Suppressor macrophage treated with lipopolysaccharide for 4 hours (primary cell): ENCODE results near the gene IL11.
"Not testable (repeated sequence)": the region's sequence is repeated elsewhere in the genome, so short reads cannot be mapped to it uniquely, and the experiment has no call there.

Experiments
- DNase-seq: peaks from one replicate; pipeline ENCODE4 v3.0.0-alpha.2; 2020

Gene IL11

DNA sequence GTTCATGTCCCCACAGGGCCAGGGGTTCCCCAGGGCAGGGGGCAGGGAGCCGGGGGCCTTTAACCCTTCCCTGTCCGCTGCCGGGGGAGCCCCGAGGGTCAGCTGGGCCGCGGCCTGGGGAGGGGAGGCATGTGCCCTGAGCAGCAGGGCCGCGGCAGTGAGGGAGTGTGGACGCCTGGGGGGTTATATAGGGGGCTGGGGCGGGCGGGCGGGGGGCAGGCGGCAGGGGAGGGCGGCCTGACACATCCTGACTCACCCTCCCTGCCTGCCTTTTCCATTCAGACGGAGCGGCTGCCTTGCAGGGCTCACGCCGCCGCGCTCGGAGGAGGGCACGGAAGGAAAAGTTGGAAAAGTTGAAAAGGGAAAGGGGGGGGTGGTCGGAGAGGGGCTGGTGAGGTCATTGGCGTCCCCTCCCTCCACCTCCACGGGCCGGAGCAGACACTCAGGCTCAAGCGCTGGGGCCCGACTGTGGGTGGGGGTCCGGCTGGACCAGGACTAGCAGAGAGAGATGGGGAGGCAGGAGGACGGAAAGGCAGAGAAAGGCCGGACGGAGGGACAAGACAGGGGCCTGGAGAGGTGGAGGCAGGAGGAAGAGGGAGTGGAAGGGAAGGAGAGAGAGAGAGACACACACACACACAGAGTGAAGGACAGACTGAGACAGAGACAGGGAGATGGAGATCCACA, at the start of gene IL11:
Gene IL11, minus strand, starts transcription at position 159 of the 684 bp plus-strand sequence. Its CDS starts 153 bp downstream, at position 6.
- no peak for DNase-seq

DNA sequence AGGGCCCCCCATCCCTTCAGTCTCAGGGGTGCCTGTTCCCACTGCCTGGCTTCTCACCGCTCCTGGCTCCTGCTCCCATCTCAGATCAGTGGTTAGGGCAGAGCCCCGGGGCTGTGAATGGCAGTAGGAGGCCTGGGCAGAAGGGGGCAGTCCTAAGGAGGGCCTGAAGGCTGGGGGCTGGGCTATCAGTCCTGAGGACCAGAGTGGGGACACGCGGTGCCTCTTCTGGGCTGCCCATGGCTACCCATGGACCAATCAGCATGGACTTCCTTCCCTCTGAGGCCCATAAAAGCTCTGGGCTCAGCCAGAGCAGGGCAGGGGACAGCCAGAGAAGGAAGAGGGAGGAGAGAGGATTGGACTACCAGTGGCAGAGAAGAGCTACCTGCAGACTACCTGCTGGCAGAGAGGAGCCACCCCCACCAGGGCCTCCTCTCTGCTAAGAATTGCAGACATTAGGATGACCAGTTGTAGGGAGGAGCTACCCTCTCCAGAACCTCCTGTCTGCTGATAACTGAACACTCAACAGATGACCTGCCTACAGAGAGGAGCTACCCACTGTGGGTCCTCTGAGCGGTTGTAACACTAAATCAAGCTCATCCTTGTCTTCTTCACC, 49.5 kb upstream of the IL11 start:
- DNase-seq = no peak

DNA sequence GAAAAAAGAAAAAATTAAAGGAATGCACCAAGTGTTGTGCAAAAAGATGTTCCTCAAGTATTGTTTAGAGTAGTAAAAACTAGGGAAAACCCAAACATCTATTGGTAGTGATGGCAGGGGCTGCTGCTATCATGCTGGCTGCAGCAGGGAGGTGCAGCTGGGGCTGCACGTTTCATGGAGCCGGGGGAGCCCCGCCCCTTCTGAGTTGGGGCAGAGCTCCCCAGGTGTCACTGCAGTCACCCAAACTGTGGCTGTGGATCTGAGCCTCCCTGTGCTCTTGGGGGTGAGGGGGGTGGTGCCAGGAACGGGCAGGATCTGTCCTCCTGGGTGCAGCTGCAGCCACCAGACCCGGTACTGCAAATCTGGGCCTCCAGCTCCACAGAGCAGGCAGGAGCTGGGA, 48.8 kb upstream of the IL11 start:
- no peak for DNase-seq

DNA sequence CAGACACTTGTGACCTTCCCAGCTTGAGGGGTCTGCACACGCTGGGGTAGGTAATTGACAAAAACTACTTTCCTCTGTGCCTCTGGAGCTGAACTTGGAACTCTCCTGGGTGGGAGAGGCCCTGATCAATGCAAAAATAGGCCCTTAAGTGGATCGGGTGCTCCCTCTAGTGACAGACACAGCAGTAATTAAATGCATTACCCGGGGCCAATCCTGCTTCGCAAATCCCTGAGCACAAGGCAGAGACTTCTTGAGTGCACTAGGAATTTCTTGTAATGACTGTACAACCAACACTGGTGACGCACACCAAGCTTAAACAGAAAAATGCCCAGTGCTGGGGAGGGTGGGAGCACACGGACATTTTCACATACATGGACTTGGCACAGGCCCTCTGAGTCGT, 47.9 kb upstream of the IL11 start:
- DNase-seq = peak; percentile 78

DNA sequence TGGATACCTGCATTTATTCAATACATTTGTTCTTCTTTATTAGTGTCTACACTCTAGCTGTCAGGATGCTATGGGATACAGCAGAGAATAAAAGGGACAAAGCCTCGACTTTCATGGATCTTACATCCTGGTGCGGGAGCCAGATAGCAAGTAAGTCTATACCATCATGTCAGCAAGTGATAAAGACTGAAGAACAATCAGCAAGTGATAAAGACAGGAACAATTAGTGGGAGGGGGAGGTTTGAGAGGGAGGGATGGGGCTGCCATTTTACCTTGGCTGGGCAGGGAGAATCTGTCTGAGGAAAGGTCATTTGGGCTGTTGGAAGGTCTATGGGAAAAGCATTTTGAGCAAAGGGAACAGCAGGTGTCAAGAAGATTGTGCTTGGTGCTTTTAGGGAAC, 39.9 kb upstream of the IL11 start:
- no peak for DNase-seq

DNA sequence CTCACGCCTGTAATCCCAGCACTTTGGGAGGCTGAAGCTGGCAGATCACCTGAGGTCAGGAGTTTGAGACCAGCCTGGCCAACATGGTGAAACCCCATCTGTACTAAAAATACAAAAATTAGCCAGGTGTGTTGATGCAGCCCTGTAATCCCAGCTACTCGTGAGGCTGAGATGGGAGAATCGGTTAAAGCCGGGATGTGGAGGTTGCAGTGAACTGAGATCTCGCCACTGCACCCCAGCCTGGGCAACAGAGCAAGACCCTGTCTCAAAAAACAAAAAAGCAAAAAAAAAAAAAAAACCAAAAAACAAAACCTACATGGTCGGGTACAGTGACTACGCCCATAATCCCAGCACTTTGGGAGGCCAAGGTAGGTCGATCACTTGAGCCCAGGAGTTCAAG, 38.9 kb upstream of the IL11 start:
- DNase-seq = not testable (repeated sequence)

DNA sequence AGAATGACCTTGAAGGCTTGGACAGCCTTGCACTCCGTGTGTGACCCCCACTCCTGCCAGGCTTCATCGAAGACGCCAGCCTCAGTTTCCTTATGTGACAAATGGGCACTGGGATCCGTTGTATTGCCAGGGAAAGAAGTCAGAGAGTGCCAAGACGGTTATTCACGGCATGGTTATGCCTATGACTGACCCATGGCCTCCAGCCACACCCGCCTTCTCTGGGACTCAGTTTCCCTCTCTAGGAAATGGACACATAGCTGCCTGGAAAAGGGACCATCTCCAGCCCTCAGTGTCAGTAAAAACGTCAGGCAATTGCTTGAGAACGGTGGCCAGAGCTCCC, 38.2 kb upstream of the IL11 start:
- DNase-seq = no peak

DNA sequence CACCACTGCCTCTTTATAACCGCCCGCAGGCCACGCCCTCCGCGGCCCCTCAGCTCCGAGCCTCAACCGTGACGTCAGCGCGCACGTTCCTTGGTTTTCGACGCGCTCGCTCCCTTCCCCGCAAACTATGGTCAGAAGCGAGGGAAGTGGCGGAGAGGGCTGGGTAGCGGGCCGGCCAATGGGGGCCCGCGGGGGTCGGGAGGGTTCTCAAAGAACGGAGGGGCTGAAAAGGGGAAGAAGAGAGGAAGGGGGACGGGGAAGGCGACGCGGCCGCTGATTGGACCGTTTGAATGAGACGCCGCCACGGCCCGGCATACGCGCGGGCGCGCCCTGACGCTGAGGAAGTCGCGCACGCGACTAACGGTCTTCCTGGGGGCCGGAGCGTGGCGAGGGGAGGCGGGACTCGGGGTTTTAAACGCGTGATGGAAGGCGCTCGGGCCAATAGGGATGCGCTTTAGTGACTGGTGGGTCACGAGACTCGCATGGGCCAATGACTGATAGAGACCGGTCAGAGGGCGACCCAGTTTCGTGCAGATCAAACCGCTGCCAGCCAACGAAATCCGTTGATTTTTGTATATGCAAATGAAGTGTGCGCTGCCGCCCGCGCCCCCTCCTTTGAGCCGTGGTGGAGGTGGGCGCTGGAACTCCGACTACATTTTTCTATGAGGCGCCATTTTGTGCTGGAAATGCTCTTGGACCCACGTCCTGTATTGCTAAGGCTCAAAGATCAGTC, 37.7 kb upstream of the IL11 start:
- peak; percentile 99 for DNase-seq

DNA sequence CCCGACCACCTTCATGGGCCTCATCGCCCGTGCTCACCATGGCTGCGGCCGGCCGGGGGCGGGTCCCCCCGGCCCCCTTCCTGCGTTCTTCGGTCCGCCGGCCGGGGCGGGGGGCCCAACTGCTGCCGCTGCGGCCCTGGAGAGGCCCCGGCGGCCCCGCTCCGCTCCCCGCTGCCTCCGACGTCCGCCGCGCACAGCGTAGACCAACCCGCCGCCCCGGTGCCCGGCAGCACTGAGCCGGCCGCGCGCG, 37.2 kb upstream of the IL11 start, which contains the start of gene UBE2S:
Gene UBE2S, minus strand, starts transcription at position 239 of the 250 bp plus-strand sequence. Its CDS starts 199 bp downstream, at position 40.
- not testable (repeated sequence) for DNase-seq

DNA sequence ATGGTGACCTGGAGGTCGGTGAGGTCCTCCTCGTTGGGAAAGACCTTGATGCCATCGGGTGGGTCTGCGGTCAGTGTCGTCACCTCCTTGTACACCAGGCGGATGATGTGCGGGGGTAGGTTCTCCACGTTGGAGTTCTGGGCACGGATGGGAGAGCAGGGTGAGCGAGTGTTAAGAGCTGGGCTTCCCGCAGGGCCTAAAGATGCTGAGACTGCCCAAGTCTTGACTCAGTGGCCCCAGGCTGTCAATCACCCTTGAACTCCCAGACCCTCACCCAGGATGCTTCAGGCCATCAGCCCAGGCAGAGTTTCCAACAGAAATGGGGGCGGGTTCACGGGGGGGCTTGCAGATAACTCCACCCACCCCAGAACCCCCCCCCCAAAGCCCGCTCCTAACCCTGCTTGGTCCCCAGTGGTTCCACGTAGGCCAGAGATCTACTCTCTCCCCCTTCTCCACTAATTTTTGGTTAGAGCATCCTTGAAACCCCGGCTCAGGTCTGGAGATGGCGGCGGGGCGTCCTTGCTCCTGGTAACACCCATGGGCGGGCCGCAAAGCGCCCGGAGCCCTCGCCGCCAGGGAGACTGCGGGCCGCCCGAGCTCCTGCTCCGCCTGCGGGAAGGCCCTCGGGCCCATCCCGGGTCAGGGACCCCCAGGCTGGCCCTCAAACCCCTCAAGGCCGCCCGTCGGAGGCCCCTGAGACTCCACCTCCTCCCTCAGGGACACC, 36.7 kb upstream of the IL11 start:
- DNase-seq = peak; percentile 50

DNA sequence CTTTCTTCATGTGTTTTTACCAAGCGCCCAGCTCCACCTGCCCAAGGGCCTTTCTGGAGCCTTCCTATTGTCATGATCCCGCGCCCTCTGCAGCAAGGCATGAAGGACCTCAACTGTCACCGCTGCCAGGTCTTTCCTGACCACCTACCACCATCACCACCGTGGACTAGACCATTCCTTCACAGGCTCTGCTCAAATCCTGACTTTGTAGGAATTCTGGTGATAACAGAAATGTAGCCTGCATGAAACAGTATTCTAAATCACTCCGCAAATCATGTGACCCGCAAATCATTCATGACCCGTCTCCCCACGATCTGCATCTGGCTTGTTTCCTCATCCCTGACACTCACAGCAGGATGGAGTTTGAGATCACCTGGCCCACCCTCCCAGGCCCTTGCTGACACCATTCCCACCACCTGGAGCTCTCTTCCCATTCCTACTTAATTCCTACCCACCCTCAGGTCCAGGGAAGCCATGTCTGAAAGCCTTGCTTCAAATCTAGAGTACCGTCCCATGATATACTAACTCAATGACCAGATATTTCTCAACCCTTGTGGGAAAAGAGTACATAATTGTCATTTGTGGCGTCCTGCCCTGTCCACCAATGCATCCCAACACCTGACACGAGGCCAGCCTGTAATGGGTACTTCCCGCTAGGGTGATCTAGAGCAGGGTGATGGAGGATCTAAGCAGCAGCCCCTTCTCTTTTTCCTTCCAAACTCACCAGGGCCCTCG, 36.0 kb upstream of the IL11 start:
- DNase-seq = no peak

DNA sequence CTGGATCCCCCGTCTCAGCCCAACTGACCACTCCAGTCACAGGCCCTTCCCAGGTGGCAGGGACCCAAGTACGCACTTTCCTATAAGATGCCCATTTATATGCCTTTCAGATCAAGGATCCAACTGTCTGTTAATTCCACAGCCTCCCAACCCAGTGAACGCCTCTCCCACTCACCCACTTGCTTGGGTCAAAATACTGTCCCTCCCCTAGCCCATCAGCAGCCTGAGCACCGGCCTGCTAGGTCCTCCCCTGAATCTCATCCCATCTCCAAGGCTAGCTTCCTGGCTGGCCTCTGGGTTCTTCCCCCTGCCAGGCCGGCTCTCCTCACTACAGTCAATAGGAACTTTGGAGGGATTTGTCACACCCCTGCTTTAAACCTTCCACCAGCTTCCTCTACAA, 35.4 kb upstream of the IL11 start:
- DNase-seq = no peak

DNA sequence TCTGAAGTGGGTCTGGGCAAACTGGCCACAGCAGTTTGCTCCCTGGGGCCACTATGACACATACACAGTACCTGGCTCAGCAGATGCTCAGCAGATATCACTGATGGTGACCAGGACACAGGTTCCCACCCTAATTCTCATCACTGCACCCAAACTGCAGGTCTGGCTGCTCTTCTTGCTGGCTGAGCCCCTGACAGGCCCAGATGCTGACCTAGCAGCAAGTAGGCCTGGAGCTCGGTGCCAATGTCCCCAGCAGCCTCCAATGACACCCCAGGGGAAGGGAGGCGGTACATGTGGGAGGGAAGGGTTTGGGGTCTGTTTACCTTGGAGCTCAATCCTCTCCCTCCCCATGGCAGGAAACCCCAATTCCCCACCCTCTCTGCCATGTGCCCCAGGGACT, 32.2 kb upstream of the IL11 start:
- no peak for DNase-seq

DNA sequence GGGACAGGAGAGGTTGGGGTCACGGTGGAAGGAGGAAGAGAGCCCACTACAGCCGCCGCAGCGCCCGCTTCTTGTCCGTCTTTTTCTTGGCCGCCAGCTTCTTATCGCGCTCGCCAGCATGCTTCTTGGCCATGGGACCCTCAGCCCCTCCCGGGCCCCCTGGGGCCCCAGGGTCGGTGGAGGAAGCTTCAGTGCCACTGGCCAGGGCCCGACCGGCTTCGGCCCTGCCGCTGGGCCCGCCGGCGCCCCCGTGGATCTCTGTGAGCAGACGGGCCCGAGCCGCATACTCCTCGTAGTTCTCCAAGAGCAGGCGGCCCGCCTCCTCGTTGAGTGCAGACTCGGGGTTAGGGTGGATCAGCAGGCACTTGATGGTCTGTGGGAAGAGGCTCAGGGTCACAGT, 31.1 kb upstream of the IL11 start:
- DNase-seq = not testable (repeated sequence)

DNA sequence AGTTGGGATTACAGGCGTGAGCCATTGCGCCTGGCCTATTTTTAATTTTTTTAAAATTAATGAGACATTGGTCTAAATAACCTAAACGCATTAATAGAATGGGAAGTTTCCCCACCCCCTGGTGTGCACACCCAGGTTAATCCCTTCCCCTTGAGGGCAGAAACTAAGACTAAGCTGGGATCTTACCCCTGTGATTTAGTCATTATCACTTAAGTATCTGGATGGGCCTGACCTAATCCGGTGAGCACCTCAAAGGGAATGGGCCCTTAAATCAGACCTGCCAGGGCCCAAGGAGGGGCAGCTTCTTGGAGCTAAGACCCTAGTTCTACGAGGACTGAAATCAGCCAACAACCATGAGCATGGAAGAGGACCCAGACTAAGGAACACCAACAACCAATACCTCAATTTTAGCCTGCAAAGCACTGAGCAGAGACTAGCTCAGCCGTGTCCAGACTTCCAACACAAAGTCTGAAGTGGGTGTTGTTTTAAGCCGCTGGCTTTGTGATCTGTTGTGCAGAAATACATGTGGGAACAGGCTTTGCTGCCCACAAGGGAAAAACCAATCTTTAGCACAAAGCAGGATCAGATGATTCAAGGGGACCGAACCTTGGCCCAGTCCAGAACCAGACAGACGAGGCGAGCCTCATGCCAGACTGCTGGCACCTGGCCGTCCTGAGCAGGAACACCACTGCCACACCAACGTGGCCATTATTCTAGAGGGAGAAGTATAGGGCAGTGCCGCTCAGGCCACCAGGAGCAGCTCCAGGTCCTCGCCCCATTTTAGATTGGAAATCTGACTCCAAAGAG, 30.2 kb upstream of the IL11 start:
- DNase-seq = no peak

DNA sequence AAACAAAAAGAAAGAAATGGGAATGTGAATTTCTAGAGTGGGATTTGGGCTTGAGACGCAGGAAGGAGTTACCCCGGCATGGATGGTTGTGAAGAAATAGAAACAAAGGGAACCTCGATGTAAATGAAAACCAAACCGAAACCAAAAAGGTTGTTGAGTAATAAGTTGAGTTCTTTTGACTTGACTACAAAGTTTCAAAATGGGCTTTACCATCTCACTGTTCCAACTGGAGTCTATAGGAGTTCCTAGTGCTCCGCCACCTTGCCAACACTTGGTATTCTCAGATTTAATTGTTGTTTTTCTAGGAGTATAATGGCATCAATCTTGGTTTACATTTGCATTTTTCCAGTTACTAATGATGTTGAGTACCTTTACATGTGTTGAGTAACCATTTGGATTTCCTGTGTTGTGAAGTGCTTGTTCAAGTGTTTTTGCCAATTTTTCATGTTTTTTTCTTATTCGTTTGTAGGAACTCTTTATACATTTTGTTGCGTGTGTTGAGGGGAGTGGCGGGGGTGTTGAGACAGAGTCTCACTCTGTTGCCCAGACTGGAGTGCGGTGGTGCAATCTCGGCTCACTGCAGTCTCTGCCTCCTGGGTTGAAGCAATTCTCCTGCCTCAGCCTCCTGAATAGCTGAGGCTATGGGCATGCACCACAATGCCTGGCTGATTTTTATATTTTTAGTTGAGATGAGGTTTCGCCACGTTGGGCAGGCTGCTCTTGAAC, 28.1 kb upstream of the IL11 start:
- DNase-seq = peak; percentile 93

DNA sequence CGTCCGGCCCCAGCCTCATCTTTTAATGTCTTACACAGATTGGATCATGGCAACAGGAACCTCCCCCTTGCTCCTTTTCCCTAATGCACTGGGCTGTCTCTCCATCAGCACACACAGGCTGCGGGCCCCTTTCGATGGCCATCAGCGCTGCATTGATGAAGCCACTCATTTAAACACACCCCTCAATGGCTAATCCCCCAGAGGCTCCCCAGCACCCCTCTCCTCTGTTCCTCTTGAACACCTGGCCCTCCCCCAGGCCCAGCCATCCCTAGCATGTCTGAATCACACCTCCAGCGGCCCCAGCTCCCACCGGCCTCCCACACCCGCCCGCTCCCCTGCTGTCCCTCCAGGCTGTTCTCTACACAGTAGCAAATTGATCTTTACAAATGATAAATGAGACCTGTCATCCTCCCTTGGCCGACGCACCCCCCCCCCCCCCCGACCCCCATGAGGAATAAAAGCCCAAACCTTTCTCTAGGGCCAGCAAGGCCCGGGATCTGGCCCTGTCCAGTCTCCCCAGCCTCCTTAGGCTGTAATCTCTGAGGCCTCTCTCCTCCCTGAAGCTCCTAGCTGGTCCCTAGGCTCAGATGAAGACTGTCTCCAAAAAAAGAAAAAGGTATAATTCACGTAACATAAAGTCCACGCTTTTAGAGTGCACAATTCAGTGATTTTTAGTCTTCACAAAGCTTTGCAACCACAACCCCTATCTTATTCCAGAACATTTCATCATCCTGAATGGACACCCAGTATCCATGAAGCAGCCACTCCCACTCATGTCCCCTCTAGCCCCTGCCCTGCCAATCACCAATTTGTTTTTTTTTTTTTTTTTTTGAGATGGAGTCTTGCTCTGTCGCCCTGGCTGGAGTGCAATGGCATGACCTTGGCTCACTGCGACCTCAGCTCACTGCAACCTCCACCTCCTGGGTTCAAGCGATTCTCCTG, 22.8 kb upstream of the IL11 start:
- no peak for DNase-seq

DNA sequence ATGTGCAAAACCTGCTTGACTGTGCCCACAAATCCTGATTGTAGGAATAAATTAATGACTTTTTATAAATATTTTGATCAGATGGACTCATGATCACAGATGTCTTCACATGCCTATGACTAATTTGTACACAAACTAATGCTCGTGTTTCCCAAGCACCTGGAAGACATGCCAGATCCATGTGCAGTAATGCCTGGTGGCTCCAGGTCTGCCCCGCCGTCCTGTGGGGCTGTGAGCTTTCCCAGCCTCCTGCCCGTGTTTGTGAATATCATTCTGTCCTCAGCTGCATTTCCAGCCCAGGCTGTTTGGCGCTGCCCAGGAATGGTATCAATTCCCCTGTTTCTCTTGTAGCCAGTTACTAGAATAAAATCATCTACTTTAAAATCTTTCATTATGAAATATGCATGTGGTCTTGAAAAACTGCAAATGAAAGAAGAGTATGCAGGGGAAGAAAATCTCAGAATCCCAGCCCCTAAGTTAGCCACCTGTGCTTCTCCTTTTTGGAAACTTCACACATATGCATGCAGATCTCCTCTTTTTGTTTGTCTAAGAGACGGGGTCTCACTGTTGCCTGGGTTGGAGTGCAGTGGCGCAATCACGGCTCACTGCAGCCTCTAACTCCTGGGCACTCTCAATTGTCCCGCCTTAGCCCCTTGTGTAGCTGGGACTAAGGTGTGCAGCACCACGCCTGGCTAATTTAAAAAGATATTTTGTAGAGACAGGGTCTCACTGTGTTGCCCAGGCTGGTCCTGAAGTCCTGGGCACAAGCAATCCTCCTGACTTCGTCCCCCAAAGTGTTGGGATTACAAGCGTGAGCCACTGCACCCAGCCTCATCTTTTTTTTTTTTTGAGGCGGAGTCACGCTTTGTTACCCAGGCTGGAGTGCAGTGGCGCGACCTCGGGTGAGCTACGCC, 21.7 kb upstream of the IL11 start:
- no peak for DNase-seq

DNA sequence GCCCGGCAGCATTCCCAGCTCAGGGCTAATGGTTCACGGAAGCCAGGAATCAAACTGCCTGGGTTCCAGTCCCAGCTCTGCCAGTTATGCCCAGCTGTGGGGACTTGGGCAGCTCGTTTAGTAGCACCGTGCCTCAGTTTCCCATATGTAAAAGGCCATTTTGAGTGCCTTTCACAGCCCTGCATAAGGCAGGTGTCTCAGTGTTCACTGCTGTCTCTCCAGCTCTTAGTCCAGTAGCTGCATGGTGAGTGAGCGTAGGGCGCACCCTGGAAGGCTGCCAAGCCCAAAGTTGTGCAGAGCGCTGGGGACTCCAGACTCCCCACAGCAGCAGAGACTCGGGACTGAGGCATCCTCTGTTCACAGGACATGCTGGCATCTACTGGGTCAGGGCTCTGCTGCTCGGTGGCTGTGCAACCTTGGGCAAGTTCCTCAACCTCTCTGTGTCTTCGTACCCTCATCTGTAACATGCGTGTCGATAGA, 21.0 kb upstream of the IL11 start:
- no peak for DNase-seq
